Cardiac muscle cell (in vitro differentiated cells and primary cell): Measurements from ENCODE around the gene BRINP1. TPM values are rescaled to one million over a fixed set of nuclear protein-coding genes. Genes with fewer than 3 reads are reported as not detected.
A peak's percentile ranks its signal among the peaks of the same experiment; 100 is the strongest.

ENCODE experiments used
- DNase-seq, 2 donors: peaks; one replicate each; pipeline versions ENCODE4 v3.0.0 to v3.0.0-alpha.2; 2010 to 2017; ENCODE audit warnings: low read depth in 1 of 2, low spot score in 1 of 2
- H3K27ac ChIP-seq: fragments of 200-600 bp; sonication (generic); 2 replicates; pipeline ENCODE4 v1.5.1; 2016
- H3K27me3 ChIP-seq: fragments of 200-600 bp; sonication (generic); 2 replicates; pipeline ENCODE4 v1.6.0; 2016; ENCODE audit warnings: control low read depth
- H3K36me3 ChIP-seq: fragments of 200-600 bp; sonication (generic); 2 replicates; pipeline ENCODE4 v1.5.1; 2016; ENCODE audit warnings: control low read depth
- H3K4me1 ChIP-seq: fragments of 200-600 bp; sonication (generic); 2 replicates; pipeline ENCODE4 v1.8.1; 2017; ENCODE audit warnings: low read depth, mild to moderate bottlenecking, mixed run types
- H3K4me3 ChIP-seq: fragments of 200-600 bp; sonication (generic); 2 replicates; pipeline ENCODE4 v1.5.1; 2016; ENCODE audit warnings: mild to moderate bottlenecking
- H3K9me3 ChIP-seq: fragments of 200-600 bp; sonication (generic); 2 replicates; pipeline ENCODE4 v1.5.1; 2017; ENCODE audit warnings: low read depth, mild to moderate bottlenecking, control low read depth
- CTCF ChIP-seq: IDR thresholded peaks from 2 replicates; pipeline ENCODE4 v1.5.1; 2012; ENCODE audit warnings: low read depth, mild to moderate bottlenecking, low read length
- polyA plus RNA-seq: library from polyadenylated mRNA; unstranded; fragments of >200 nt; fragmentation: Nextera tagmentation; extraction: Ambion mirVana; gene quantifications from 2 replicates; pipeline ENCODE4 v1.2.1, GENCODE V29; 2016
- total RNA-seq: library from RNA; depleted of rRNA; stranded (reverse); fragments of >200 nt; gene quantifications from 2 replicates; pipeline ENCODE4 v1.2.3, GENCODE V29; 2016

The BRINP1 gene
- total and polyA plus RNA-seq, 2 experiments from 2014 or later, result 4.5 to 5.2 TPM

GRCh38 chr9:119369680-119370366 is 588 bp upstream of the BRINP1 start:
- H3K27me3 ChIP-seq, result peaks cover 14% of the 10 kb centered on the region
- no peaks in the 10 kb centered on the region for H3K4me1 ChIP-seq
- no peaks in the 10 kb centered on the region for H3K36me3 ChIP-seq
- H3K4me3 ChIP-seq, result peak overlapping the region; percentile 49
- no peak for DNase-seq
- TF ChIP-seq CTCF, result no peak
- H3K9me3 ChIP-seq, result no peaks in the 10 kb centered on the region
- no peak overlapping the region for H3K27ac ChIP-seq

DNA sequence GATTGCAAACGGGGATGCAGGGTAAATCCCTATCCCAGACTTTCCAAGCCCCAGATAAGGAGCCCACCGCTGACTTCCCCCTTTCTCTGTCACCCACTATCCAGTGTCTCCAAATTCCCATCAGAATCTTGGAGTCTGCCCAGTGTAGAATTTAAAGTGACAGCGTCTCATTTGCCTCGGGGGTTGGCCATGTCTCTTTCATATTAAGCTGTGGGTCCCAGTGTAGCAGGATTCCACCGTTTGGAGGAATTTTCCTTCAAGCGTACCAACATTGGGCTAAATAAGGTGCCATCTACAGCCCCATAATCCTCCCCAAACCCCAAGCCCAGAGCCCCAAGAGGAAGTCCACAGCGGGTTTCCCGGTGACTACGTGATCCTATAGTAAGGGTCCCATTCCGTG is 1.1 kb downstream of the BRINP1 start:
- Histone ChIP-seq H3K9me3 (no peaks in the 10 kb centered on the region), H3K4me3 (peak overlapping the region; percentile 49), H3K27me3 (peaks cover 14% of the 10 kb centered on the region), H3K4me1 (no peaks in the 10 kb centered on the region), H3K36me3 (no peaks in the 10 kb centered on the region), H3K27ac (no peak overlapping the region)
- TF ChIP-seq CTCF, result no peak
- DNase-seq, result no peak

DNA sequence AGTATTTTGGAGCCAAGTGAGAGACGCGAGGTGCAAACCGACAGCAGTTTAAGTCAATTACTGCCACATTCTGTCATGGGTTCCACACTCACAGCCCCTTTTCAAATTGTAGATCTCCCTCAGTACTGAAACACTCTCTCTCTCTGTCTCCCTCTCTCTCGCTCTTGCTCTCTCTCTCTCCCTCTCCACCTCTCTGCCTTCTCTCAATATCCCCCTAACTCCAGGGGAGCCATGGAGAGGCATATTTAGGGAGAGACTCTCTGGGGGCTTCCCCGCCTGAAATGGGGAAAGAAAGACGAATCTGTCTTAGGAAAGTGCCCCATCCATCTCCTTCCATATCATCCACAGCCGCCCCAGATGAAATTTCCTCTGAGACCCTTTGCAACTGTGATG is 1.6 kb downstream of the BRINP1 start:
- H3K4me3 ChIP-seq, result peak overlapping the region; percentile 49

DNA sequence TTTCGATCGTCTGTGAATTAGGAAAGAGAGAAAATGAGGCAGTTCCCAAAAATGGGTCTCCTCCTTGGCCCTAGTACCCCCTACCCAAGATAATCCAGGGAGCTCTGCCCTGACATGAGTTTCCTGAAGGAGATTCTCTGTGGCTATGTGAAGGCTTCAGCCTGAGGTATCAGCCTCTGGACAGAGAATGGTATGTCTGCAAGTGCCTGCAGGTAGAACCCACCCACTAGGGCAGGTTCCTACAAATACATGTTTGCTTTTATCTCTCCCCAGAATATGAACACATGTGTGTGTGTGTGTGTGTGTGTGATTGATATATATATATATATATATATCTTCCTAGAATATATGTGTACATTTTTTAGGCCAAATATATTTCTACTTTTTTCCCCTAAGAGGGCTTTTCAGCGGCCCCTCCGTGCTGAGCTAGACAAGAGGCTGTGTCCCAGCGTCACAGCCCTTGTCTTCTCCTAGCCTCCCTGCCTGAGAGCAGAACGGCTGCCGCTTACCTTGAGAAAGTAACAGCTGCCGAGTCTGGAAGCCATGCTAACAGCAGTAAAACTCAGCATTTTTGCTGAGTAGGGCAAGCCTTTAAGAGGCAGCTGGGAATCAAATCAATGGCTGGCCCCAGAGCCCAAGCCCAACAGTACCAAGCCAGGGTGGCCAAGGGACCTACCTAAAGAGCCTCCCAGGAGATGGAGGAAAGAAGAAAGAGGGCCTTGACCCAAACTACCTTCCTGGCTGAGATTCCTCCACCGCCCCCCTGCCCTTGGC is 2.1 kb downstream of the BRINP1 start:
- Histone ChIP-seq H3K27ac (no peak overlapping the region), H3K4me3 (no peak overlapping the region), H3K27me3 (peaks cover 14% of the 10 kb centered on the region), H3K4me1 (no peaks in the 10 kb centered on the region), H3K9me3 (no peaks in the 10 kb centered on the region), H3K36me3 (no peaks in the 10 kb centered on the region)
- DNase-seq, result no peak
- no peak for TF ChIP-seq CTCF

More for the DNA sequence above, 1.6 kb downstream of the BRINP1 start:
- Histone ChIP-seq H3K27me3 (peaks cover 14% of the 10 kb centered on the region), H3K4me1 (no peaks in the 10 kb centered on the region), H3K9me3 (no peaks in the 10 kb centered on the region), H3K36me3 (no peaks in the 10 kb centered on the region), H3K27ac (no peak overlapping the region)
- no peak for DNase-seq
- no peak for TF ChIP-seq CTCF

- DNase-seq, result peak; percentile 20 to 81
- Histone ChIP-seq H3K4me1 (peaks cover 7% of the 10 kb centered on the region), H3K27me3 (peaks cover 14% of the 10 kb centered on the region)
Measured at GRCh38 chr9:119365291-119366027, 3.8 kb downstream of the BRINP1 start.

More at GRCh38 chr9:119365291-119366027, 3.8 kb downstream of the BRINP1 start:
- Histone ChIP-seq H3K36me3 (no peaks in the 10 kb centered on the region), H3K9me3 (no peaks in the 10 kb centered on the region), H3K27ac (no peak overlapping the region), H3K4me3 (no peak overlapping the region)
- peak; percentile 37 for TF ChIP-seq CTCF
